ENCODE measurements around the gene CES3. TPM values are rescaled to one million over a fixed set of nuclear protein-coding genes. Genes with fewer than 3 reads are reported as not detected.
"Not testable (repeated sequence)": the region's sequence is repeated elsewhere in the genome, so short reads cannot be mapped to it uniquely, and the experiment has no call there.

Gene CES3
- total RNA-seq, 3 donors from 2014 or later: 86.5 to 264 (median 199) TPM

DNA sequence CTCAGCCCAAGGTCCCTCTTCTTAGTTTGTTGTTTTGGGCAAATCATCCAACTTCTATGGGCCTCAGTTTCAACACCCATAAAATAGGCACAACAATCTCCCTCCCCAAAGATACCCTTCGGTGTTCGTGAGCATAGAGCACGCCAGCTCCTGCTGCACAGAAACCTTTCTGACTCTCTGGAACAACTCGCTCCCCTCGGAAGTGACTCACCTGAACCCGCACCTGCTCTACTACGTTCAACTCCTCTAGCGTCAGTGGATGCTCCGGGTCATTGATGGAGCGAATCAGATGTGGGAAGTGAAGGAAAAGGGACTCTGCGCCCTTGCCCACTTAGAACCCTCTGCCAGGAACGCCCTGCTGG is 27.3 kb upstream of the CES3 start:
- ATAC-seq: peak; percentile 11

DNA sequence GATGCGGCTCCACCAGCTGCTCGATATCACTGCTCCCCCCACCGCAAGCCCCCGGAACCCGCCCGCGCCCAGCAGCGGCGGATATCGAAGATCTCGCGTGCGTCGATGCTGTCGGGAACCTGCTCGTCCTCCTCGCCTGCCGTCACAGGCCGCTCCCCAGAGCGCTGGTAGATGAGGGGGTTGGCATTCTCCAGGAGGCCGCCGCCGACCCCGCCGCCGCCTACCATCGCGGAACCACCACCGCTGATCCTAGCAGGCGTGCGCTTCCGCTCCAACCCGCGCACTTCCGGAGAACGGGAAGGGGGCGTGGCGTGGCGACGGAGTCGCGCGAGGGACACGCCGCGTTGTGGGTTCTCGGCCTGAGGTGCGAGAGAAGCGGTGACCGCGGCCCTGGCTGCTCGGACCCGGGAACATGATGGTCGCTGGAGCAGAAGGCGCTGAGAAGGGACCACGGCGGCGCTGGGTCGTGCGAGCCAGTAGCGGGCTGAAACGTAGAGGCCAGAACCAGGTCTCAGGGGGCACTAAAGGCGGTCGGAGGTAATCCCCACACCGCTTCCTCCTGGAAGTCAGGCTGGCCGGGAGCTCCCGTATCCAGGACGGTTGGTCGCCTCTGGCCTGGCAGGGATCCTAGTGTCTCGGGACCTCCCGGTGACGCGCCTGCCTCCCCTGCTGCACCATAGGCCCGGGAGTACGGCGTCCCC is 26.8 kb upstream of the CES3 start, which contains the start of gene CIAO2B:
Gene CIAO2B (minus strand): TSS at position 265 of the 701 bp plus-strand sequence. CDS start 38 bp downstream, at position 227.
- Histone ChIP-seq H3K4me3 (peak within 1 kb of the TSS; percentile 98), H3K4me1 (ENCODE audit: low read depth) (peaks cover 41% of the 10 kb centered on the region), H3K36me3 (ENCODE audit: low read depth) (no peaks in the 10 kb centered on the region), H3K9me3 (no peaks in the 10 kb centered on the region)
- ATAC-seq (peak; percentile 82), DNase-seq (peak; percentile 92 to 94 (median 94))
- TF ChIP-seq, protein P1, sequence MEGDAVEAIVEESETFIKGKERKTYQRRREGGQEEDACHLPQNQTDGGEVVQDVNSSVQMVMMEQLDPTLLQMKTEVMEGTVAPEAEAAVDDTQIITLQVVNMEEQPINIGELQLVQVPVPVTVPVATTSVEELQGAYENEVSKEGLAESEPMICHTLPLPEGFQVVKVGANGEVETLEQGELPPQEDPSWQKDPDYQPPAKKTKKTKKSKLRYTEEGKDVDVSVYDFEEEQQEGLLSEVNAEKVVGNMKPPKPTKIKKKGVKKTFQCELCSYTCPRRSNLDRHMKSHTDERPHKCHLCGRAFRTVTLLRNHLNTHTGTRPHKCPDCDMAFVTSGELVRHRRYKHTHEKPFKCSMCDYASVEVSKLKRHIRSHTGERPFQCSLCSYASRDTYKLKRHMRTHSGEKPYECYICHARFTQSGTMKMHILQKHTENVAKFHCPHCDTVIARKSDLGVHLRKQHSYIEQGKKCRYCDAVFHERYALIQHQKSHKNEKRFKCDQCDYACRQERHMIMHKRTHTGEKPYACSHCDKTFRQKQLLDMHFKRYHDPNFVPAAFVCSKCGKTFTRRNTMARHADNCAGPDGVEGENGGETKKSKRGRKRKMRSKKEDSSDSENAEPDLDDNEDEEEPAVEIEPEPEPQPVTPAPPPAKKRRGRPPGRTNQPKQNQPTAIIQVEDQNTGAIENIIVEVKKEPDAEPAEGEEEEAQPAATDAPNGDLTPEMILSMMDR (IDR thresholded peaks at IDR 0.05): no peak
- intact Hi-C loops (cut with DNase I, micrococcal nuclease): no loop called here

More for the DNA sequence above, 27.3 kb upstream of the CES3 start:
- Histone ChIP-seq H3K4me1 (ENCODE audit: low read depth) (peaks cover 41% of the 10 kb centered on the region), H3K4me3 (peak overlapping the region; percentile 98), H3K36me3 (ENCODE audit: low read depth) (no peaks in the 10 kb centered on the region), H3K9me3 (no peaks in the 10 kb centered on the region)
- TF ChIP-seq, protein P1 (IDR thresholded peaks at IDR 0.05): no peak
- DNase-seq: peak in 1 of 3 donors; percentile 51
- intact Hi-C loops (cut with DNase I, micrococcal nuclease): no loop called here

DNA sequence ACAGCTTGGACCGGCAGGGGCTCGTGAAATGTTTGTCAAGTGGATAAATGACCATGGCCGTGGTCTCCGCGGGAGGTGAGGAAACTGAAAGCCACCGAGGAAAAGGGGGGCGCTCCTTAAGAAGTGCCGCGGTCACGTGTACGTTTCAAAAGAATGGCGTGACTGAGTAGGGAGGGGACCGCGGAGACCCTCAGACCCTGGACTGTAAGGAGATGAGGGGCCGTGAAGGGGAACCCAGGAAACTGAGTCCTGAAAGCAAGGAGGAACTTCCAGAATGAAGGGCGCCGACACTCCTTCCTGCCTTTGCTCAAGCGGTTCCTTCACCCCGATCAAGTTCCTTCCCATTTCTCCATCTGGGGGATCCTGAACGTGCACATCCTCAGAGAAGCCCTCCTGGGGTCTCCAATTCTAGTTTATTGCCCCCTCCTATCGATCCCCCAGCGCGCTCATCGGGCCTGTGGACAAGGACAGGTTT is 26.2 kb upstream of the CES3 start:
- ATAC-seq: peak; percentile 1
- H3K9me3 ChIP-seq; intact Hi-C loops (cut with DNase I, micrococcal nuclease); H3K36me3 ChIP-seq (ENCODE audit: low read depth); DNase-seq: not testable (repeated sequence)
- Histone ChIP-seq H3K4me1 (ENCODE audit: low read depth) (peaks cover 41% of the 10 kb centered on the region), H3K4me3 (peak overlapping the region; percentile 98)

DNA sequence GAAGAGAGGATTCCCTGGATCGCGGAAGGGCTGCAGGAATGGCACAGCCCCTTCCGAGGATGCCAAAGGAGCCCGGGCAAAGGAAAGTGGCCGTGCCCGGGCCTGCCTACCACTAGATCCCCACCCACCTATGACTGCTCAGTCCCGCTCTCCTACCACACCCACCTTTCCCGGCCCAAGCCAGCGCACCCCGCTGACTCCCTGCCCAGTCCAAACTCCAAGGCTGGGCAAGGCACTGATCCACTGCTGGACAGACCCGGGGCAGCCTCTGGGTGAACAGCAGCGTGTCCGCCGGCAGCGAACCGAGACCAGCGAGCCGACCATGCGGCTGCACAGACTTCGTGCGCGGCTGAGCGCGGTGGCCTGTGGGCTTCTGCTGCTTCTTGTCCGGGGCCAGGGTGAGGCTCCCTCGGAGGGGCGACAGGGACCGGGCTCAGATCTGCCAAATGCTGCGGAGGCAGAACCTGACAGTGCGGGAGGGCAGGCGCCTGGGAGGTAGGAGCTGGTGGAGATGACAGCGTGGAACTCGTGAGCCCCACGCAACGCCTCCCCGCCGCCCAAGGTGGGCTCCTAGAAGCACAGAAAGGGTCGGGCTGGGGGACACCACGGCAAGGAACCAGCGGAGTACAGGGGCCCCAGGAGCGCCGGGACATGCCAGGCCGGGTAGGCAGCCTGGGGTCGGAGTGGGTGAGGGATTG is 25.6 kb upstream of the CES3 start, which contains the start of gene CES2:
Gene CES2 (plus strand): TSS at position 203 of the 698 bp plus-strand sequence. CDS start 120 bp downstream, at position 323.
- H3K4me1 ChIP-seq (ENCODE audit: low read depth): peaks cover 41% of the 10 kb centered on the region
- TF ChIP-seq, protein P1 (IDR thresholded peaks at IDR 0.05): no peak

DNA sequence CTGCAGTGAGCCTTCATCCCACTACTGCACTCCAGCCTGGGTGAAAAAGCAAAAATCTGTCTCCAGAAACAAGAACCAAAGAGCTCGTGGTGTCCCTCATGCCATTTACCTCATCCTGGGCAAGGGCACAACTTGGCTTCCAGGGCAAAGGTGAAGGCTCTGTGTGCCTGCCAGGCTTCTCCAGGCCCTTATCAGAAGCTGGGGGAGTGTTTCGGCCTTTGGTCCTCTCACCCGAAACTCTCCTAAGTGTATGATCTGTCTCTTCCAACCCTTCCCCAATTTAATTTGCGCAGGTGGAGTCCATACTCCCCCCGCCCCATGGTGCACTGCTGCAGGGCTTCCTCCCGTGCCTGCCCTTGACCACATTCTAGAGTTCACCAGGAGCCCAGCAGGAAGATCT is 24.6 kb upstream of the CES3 start:
- peak; percentile 33 for ATAC-seq
- Histone ChIP-seq H3K4me1 (ENCODE audit: low read depth) (peaks cover 41% of the 10 kb centered on the region), H3K36me3 (ENCODE audit: low read depth) (peaks cover 12% of the 10 kb centered on the region), H3K9me3 (no peaks in the 10 kb centered on the region), H3K4me3 (no peak overlapping the region)
- DNase-seq: peak in 2 of 3 donors; percentile 51 to 57
- intact Hi-C loops (cut with DNase I, micrococcal nuclease): no loop called here
- TF ChIP-seq, protein P1 (IDR thresholded peaks at IDR 0.05): no peak

More for the DNA sequence above, 25.6 kb upstream of the CES3 start, which contains the start of gene CES2:
- intact Hi-C loops (cut with DNase I, micrococcal nuclease): no loop called here
- Histone ChIP-seq H3K36me3 (ENCODE audit: low read depth) (peaks cover 4% of the 10 kb centered on the region), H3K9me3 (no peaks in the 10 kb centered on the region), H3K4me3 (peak within 1 kb of the TSS; percentile 98)
- ATAC-seq (peak; percentile 83), DNase-seq (peak; percentile 91 to 93 (median 93))
